Kidney (tissue), 14 donors: ENCODE data around the gene GNA15. TPM values are rescaled to one million over a fixed set of nuclear protein-coding genes. Genes with fewer than 3 reads are reported as not detected.
A peak's percentile ranks its signal among the peaks of the same experiment; 100 is the strongest.

Experiments
- DNase-seq, 5 donors: peaks; one replicate each; pipeline ENCODE4 v3.0.0-alpha.2; 2013 to 2020
- FAIRE-seq: peaks from 2 replicates; lab custom pipeline; 2012; peaks lifted over from hg19 to GRCh38; lab: Jason Lieb, UNC
- H3K27ac ChIP-seq, 2 donors: one replicate each; pipeline ENCODE4 v1.7.0; 2013; ENCODE audit warnings: low read depth in 2 of 2, low read length in 2 of 2, inconsistent platforms in 1 of 2
- H3K27me3 ChIP-seq: one replicate; pipeline ENCODE4 v1.7.1; 2013; ENCODE audit warnings: low read length, inconsistent platforms; ENCODE audit not compliant: control insufficient read depth, insufficient read depth
- H3K36me3 ChIP-seq, 3 donors: one replicate each; pipeline versions ENCODE4 v1.7.0 to v1.7.1; 2013; ENCODE audit warnings: low read length in 3 of 3, control low read depth in 1 of 3, inconsistent platforms in 1 of 3; ENCODE audit not compliant: insufficient read depth in 3 of 3, control insufficient read depth in 2 of 3
- H3K4me1 ChIP-seq, 3 donors: one replicate each; pipeline versions ENCODE4 v1.7.0 to v1.7.1; 2013; ENCODE audit warnings: low read length in 3 of 3, inconsistent platforms in 1 of 3, low read depth in 1 of 3; ENCODE audit not compliant: control insufficient read depth in 2 of 3, insufficient read depth in 2 of 3
- H3K4me3 ChIP-seq, 3 donors: one replicate each; pipeline versions ENCODE4 v1.7.0 to v1.8.1; 2013; ENCODE audit warnings: low read length in 3 of 3, control low read depth in 1 of 3, inconsistent platforms in 1 of 3
- H3K9ac ChIP-seq, 3 donors: one replicate each; pipeline versions ENCODE4 v1.7.0 to v1.7.1; 2013; ENCODE audit warnings: low read length in 3 of 3, control low read depth in 1 of 3, inconsistent platforms in 1 of 3
- H3K9me3 ChIP-seq, 3 donors: one replicate each; pipeline versions ENCODE4 v1.7.0 to v1.7.1; 2013; ENCODE audit warnings: low read length in 3 of 3, control low read depth in 1 of 3, inconsistent platforms in 1 of 3; ENCODE audit not compliant: control insufficient read depth in 2 of 3, insufficient read depth in 1 of 3
- intact Hi-C: fragments of 100-400 bp; cut with DNase I; formaldehyde crosslinking; loops from one replicate; pipeline ENCODE4 v1.11.1; 2022
- polyA plus RNA-seq: library from polyadenylated mRNA; stranded (reverse); fragments of 350-450 nt; fragmentation: Illumina TruSeq; extraction: RNeasy Lipid Tissue Mini Kit (QIAGEN cat#74804); gene quantifications from one replicate; pipeline ENCODE4 v1.2.3, GENCODE V29; 2014; ENCODE audit warnings: low read depth, low replicate concordance; ENCODE audit not compliant: insufficient read depth
- total RNA-seq: library from RNA; stranded (reverse); fragmentation: NEBNext Ultra II Directional; extraction: Animal tissue kit (Norgen Biotek cat#: 25700); gene quantifications from one replicate; pipeline ENCODE4 v1.2.1, GENCODE V29; 2021
- TF ChIP-seq, protein P1 (sequence below): IDR thresholded peaks from 3 replicates; pipeline ENCODE4 v1.5.1; 2012; ENCODE audit warnings: mild to moderate bottlenecking, moderate library complexity, borderline replicate concordance; ENCODE audit not compliant: insufficient read depth; ENCODE audit errors: extremely low read depth
- donor health status: control.
- donor health status: control.
- donor health status: control.
- donor health status: control.
- donor health status: control.
- donor health status: DM: yes; HTN: yes; CAD: no.
- donor health status: Normal renal cell carcinoma (clear cell type).

The GNA15 gene
- total and polyA plus RNA-seq, 2 donors from 2014 or later, result 1.7 to 8.7 TPM

DNA sequence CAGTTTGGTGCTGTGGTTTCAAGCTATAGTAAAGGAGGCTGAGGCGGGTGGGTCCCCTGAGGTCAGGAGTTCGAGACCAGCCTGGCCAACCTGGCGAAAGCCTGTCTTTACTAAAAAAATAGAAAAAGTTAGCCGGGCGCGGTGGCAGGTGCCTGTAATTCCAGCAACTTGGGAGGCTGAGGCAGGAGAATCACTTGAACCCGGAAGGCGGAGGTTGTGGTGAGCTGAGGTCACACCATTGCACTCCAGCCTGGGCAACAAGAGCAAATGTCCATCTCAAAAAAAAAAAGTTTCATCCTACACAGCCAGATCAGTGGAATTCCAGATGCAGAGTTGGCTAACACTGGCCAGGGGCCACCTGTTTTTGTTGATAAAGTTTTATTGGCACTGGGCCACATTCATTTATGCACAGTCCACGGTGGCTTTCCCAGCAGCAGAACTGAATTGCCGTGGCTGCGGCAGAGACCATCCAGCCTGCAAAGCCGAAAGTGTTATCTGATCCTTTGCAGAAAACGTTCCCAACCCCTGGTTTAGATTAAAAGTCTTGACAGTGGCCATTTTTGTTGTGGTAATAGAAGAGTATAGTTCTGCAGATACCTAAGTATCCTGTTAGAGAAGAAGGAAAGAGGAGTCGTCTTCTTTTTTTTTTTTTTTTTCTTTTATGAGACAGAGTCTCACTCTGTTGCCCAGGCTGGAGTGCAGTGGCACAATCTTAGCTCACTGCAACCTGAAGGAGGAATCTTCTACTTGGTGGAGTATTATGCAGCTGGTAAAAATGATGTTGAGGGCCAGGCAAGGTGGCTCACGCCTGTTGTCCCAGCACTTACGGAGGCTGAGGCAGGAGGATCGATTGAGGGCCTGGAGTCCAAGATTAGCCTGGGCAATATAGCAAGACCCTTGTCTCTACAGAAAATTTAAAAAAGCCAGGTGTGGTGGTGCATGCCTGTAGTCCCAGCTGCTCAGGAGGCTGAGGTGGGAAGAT, 58.6 kb downstream of the GNA15 start:
- DNase-seq (no peak), FAIRE-seq (no peak)
- intact Hi-C loops, result loop anchor here (5.0 kb wide), 1 partner anchor 53 kb away; no protein-coding TSS in a partner anchor
- no peaks in the 10 kb centered on the region for H3K36me3 ChIP-seq
- TF ChIP-seq, protein P1, sequence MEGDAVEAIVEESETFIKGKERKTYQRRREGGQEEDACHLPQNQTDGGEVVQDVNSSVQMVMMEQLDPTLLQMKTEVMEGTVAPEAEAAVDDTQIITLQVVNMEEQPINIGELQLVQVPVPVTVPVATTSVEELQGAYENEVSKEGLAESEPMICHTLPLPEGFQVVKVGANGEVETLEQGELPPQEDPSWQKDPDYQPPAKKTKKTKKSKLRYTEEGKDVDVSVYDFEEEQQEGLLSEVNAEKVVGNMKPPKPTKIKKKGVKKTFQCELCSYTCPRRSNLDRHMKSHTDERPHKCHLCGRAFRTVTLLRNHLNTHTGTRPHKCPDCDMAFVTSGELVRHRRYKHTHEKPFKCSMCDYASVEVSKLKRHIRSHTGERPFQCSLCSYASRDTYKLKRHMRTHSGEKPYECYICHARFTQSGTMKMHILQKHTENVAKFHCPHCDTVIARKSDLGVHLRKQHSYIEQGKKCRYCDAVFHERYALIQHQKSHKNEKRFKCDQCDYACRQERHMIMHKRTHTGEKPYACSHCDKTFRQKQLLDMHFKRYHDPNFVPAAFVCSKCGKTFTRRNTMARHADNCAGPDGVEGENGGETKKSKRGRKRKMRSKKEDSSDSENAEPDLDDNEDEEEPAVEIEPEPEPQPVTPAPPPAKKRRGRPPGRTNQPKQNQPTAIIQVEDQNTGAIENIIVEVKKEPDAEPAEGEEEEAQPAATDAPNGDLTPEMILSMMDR, result no peak
- no peak overlapping the region for H3K27ac ChIP-seq
- no peak overlapping the region for H3K4me3 ChIP-seq
- H3K9ac ChIP-seq, result no peak overlapping the region
- H3K9me3 ChIP-seq, result no peaks in the 10 kb centered on the region
- no peaks in the 10 kb centered on the region for H3K4me1 ChIP-seq
- H3K27me3 ChIP-seq, result no peaks in the 10 kb centered on the region

DNA sequence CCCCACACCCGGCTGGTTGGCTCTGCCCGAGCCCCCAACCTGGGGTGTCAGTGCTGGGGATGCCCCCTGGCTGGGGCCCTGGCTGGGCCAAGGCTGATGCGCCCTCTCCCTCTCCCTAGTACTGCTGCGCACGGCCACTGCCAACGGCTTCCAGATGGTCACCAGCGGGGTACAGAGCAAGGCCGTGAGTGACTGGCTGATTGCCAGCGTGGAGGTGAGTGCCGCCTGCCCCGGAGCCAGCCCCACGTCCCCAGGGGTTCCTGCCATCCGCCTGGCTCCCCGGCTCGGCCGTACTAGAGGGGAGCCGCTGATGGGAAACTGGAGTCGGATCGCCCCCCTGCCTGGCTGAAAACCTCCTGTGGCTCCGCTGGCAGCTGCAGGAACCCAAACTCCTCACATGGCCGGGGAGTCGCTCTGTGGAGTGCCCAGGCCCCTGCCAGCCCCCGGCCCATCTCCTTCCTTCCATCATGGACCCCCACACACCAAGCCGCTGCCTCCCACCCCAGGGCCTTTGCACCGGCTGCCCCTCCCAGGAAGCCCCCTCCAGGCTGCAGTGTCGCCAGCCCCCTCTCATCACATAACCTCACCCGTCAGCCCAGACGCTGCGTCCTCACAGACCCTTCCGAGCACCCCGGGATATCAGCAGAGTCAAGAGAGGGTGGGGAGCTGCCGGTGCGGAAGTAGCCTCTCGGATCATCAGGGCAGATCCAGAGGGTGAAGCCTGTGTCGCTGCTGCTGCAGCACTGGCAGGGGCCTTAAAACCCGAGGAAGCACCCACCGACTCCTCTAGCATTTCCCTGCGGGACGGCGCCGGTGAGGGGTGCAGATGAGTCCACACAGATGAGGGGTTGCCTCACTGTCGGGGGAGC, 60.5 kb downstream of the GNA15 start:
- no peak for DNase-seq
- Histone ChIP-seq H3K4me3 (no peak overlapping the region), H3K27ac (no peak overlapping the region), H3K9ac (no peak overlapping the region), H3K4me1 (no peaks in the 10 kb centered on the region), H3K36me3 (no peaks in the 10 kb centered on the region), H3K9me3 (no peaks in the 10 kb centered on the region), H3K27me3 (no peaks in the 10 kb centered on the region)
- TF ChIP-seq, protein P1, result no peak
- intact Hi-C loops, result loop anchor here (5.0 kb wide), 1 partner anchor 51 kb away; no protein-coding TSS in a partner anchor
- FAIRE-seq, result no peak

DNA sequence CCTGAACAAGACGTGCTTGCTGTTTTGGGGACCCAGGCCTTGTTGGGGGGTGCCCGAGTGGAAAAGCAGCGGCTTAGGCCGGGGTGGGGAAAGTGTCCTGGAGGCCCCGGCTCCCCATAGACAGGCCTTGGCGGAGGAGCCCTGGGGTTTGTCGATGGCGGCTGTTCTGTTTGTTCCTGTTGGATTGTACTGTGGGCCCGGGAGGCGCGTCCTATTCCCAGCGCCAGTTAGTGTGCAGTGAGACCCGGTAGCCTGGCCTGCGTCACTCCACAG, 61.0 kb downstream of the GNA15 start:
- peak in 1 of 5 donors; percentile 60 for DNase-seq
- TF ChIP-seq, protein P1, result no peak

More for the DNA sequence above, 61.0 kb downstream of the GNA15 start:
- Histone ChIP-seq H3K4me3 (no peak overlapping the region), H3K4me1 (no peaks in the 10 kb centered on the region), H3K9me3 (no peaks in the 10 kb centered on the region), H3K27ac (no peak overlapping the region), H3K36me3 (no peaks in the 10 kb centered on the region), H3K27me3 (no peaks in the 10 kb centered on the region), H3K9ac (no peak overlapping the region)
- intact Hi-C loops, result loop anchor here (5.0 kb wide), 1 partner anchor 50 kb away; no protein-coding TSS in a partner anchor
- no peak for FAIRE-seq
